ENCODE measurements around the gene ACBD6.

Gene ACBD6

DNA sequence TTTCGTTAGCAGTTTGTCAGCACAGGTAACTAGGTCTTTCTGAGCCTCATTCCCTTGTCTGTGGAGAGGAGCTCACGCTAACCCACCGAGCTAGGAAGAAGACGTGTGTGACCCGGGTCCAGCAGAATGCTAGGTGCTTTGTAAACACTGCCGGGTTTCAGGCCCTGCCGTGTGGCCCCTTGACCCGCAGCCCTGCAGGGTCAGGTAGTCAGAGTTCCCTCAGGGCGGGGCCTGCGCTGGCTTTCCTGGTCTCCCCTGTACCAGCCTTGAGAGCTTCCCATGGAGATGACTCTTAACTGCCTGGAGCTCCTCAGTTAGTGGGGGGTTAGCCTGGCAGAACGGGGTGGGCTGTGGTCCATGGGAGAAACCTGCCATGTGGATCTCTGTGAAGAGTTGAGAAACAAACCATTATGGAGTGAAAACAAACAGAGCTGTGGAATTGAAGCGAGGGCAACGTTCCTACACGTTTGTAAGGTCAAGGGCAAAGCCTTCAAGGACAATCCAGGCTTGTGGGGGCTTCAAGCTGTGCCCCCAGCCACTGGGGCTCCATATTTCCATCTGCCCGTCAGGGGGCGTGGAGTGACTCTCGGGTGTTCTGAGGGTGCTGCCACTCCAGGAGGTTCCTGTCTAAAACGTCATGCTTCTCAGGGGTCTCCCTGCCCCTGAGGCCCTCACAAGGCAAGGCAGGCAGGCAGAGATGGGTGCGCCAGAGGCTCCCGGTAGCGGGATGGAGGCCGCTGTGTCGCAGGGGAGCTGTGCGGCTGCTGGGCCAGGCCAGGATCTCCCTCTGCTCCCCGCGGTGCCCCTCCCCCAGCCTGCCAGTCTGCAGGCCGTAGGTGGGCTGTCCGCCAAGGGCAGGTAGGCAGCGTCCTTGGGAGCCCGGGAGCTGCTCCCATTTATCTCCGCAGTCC, 248.5 kb downstream of the ACBD6 start:
- DNase-seq, result no peak

DNA sequence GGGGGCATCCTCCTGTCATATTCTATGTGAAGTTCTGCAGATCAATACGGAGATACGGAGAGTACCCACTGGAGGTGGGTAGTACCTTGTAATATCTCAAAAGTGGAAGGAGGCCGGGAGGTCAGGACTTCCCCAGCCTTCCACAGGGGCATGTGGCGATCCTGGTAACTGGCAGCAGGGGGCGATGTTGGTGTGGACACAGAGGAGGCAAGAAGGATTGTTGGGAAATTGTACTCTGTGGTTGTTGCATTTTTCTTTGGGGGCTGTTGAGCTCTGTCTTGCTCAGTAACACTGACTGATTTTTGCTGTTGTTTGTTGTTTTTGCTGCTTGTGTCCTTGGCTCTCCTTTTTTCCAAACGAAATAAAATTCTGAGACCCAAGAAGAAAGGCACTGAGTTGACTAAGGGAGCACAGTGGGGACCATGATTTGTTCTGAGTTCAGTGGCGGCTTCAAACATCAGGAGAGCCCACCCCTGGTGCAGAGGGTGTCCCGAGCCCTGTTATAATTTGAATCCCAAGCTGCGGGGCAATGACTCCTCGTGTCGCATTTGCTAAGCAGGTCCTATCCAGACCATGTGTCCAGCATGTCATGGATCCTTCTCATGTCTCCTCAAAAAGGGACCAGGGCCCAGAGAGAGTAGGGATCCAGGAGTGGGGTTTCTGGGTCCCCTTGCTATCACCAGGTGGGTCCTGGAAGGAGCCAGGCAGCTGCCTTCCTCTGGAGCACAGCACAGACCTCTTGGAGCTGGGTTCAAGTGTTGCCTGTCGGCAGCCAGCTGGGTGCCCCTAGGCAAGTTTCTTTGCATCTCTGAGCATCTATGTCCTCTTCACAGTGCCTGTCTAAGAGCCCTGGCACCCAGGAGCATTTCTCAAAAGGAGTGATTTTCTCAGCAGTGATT, 249.5 kb downstream of the ACBD6 start:
- no peak for DNase-seq

DNA sequence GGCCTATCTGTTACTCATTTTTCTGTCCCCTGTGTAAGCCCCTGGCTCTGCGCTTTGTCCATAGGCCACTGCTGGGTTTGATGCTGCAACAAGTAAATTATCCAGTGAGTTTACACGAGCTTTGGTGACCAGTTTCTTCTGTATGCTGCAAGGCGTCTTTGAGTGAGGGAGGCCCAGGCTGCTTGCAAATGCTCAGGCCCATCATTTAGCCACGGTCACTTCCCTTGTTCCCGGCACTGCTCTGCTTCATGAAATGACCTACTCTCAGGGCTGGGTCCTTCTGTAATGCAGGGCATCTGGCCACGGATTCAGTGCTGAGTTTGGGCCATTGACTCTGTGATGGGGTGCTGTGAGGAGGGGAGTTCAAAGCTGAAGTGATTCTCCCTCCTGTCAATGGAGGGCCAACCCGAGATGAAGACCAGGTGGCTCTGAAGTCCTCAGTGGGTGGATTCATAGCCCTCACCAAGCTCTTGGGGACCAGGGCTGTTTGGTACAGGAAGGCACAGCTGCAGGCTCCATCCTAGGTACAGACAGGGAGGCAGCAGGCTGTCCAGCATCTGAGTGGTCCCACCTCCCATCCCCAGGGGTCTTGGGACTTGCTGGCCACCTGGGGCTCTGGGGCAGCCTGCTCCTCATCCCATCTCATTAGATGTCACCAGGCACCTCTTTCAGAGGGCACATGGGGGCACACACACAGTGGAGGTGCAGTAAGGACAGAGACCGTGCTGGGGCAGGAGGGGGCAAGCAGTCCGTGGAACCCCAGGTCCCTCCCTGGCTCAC, 250.7 kb downstream of the ACBD6 start:
- no peak for DNase-seq

DNA sequence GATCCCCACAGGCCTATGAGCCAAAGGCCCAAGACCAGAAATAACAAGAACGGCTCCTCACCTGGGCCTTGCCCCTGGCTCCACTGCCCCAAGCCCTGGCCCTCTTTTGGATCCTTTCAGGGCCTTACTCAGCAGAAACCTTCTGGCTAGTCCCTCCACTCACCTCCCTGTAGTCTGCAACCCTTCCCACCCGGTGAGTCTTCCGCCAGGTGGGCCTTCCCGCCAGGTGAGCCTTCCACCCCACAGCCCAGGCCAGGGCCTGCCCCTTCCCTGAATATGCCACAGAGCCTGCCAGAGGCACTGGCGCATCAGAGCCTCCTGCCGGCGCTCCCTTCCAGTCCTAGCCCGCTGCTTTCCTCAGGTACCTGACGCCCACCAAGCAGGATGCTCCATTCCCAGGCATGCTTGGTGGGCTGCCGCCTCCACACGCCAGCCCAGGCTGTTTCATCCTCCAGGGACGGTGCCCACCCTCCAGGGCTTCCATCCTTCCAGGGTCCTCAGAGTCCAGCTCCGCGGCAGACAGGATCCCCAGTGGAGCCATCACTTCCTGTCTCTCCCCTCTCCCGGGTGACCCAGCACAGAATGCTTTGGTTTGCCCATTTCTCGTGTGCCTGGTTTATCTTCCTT, 251.4 kb downstream of the ACBD6 start:
- DNase-seq, result no peak

DNA sequence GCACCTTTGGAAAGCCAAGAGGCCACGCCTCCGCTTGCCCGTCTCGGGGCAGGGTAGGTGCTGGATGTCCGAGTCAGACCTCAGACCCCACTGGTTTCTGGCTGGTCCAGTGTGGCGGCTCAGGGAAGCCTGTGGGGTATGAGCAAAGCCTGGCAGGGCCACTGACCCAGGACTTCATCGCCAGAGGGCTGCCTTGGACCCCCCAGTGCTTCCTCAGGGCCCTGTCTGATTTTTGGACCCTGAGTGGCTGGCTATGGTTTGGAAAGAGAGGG, 251.9 kb downstream of the ACBD6 start:
- no peak for DNase-seq

DNA sequence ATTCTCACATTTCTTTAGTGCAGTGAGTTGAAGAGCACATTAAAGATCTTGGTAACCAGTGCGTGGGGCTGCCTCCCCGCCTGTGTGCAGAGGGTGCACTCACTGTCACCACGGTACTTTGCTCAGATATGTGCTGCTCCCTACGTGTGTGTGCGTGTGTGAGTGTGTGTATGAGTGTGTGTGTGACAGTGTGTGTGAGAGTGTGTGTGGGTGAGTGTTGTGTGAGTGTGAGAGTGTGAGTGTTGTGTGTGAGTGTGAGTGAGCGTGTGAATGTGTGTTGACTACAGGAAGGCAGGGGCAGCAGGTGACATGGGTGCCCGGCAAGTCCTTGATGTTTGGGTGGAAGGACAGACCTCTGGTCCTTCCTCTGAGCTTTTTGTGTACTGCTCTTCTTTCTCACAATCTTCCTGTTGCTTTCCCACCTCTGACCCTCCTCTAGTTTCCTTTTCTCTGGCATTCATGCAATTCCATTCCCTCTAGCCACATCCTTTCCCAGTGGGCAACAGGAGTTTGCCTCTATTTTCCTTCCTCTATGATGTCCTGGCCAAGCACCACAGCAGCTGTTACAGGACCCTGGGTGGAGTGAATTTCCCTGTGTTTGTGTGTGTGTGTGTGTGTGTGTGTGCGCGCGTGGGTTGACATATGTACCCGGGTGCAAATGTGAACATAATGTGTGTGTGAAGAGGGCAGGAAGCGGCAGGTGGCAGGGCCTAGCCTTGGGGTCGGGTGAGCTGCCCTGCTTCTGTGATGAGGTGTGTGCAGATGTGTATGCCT, 252.5 kb downstream of the ACBD6 start:
- DNase-seq, result no peak

DNA sequence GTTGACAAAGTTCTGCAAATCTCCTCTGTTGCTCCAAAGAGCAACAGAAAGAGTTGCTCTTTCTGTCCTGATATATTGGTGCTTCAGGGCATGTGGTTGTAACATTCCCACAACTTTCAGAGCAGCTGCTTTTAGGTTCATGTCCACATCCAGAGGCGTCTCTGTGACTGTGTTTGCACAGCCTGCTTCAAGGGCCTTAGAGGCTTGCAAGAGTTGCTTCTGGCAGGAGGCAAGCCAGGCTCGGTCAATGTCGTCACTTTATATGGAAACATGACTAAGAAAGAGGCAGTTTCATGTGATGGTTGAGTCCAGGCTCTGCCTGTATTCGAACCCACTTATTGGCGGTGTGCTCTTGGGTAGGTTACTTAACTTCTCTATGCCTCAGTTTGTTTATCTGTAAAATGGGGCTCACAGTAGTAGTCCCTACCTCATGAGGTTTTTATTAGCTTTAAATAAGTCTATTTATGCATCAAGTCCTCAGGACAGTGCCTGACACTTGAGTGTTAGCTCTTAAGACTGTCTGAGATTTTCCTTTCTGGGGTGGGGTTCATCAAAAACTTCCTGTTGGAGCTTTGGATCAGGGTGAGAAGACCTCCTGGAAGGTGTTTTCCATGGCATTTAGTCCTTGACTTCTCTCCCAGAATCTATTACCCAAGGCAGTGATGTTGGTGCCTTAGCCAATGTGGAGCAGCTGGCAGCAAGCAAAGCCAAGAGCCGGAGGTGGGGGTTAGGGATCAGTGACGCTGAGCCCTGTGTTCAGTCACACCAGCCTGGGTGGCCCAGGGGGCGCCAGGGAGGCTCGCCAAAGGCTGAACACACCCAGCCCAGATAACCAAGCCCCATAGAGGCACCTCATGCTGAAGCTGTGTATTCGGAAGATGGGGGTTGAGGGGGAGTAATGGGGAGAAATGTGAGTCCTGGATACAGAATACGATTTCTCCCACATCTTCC, 253.4 kb downstream of the ACBD6 start:
- DNase-seq, result no peak

DNA sequence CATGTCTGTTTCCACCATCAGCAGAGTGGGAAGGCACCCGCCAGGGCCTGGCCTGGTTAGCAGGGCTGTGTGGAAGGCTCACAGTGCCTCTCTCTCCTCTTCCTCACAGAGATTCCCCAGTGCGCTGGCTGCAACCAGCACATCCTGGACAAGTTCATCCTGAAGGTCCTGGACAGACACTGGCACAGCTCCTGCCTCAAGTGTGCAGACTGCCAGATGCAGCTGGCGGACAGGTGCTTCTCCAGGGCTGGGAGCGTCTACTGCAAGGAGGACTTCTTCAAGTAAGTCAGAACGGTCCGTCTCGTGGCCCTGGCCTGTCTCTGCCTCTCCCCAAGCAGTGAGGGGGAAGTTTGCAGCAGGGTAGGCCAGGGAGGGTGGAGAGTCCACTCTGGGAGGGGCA, 254.2 kb downstream of the ACBD6 start:
- no peak for DNase-seq

DNA sequence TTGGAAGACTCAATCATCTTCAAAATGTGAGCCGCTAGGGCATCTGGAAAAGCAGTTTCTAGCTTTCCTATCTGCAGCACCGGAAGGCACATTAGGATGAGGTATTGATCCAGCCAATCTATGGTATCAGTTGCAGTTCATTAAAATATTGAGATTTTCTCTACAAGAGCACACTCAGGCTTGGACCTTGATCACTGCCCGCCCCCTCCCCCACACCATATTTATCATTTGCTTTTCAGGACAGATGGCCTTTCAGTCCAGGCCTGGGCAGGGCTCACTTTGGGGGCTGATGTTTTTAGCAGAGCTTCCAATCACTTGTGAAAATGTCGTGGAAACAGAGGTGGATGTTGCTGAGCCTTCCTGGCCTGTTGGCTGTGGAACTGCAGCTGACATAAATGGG, 254.8 kb downstream of the ACBD6 start:
- DNase-seq, result no peak

DNA sequence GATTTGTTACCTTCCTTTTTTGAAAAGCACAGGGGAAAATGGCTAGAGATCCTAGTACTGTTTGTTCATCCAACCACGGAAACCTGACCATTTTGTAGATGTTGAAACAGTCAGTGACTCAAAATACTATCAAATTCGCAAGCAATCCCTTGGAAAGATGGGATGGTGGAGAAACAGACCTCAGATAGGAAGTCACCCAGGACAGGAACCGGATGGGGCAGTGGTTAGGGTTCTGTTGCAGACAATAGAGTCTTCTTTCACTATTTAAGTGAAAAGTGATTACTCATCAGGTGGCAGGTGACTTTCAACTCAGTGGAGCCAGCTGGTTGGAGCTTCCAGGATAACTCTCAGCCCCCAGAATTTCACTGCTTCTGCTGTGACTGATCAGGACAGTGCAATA, 255.3 kb downstream of the ACBD6 start:
- DNase-seq, result no peak

DNA sequence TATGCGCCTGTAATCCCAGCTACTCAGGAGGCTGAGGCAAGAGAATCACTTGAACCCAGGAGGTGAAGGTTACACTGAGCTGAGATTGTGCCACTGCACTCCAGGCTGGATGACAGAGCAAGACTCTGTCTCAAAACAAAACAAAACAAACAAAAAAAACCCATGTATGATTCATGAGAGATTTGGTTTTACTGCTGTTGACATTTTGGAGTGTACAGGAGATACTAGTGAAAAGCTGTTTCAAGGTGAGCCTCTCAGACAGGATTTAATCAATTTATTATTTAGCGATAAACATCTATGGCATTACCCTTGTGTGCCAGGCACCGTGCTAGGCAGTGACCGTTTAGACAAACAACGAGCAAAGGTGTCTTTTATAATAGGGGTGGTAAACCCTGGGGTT, 255.8 kb downstream of the ACBD6 start:
- DNase-seq, result no peak

DNA sequence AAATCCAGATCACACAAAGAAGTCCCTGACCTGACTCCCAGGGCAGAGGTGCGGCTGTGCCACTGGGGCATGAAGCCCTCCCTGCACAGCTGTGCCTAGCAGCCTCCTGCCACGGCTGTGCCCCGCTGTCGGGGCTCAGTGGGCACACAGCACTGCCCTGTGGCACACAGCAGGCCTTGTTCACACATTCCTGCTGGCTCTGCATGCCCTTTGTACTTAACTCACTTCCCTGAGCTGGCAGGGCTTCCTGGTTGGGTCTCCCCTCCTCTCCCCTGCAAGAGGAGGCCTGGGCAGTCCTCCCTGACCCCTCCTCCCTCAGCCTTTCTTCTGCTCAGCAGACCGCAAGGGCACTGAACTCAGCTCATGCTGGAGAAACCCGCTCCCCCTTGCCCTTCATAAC, 257.5 kb downstream of the ACBD6 start:
- DNase-seq, result no peak

DNA sequence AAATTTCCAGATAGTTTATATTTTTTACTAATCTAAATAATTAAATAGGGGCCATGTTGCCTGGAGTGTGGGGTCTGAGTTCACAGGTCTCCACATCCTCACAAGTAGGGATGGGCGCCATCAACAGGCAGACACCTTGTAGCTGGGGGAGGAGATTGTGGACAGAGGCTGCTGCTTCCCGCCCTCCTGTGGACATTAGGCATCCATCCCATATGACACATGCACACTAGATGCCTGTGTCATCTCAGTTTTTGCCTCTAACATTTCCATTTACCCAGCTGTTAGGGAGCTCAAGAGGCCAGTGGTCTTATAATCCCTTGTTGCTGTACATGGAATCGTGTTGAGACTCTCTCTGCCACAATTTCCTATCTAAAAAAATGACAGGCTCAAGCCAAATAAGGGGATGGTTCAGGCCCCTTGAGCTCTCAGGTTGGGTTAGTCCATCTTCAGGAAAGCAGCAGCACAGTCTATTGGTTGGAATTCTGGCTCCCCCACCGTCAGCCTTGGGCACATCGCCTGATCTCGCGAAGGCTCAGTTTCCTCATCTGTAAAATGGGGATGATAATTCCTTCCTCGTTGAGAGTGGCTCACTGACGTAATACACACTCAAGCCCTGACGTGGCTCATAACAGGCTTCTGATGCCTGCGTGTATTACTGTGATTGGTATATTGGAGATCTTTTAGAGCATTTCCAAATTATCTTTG, 258.7 kb downstream of the ACBD6 start:
- DNase-seq, result no peak

DNA sequence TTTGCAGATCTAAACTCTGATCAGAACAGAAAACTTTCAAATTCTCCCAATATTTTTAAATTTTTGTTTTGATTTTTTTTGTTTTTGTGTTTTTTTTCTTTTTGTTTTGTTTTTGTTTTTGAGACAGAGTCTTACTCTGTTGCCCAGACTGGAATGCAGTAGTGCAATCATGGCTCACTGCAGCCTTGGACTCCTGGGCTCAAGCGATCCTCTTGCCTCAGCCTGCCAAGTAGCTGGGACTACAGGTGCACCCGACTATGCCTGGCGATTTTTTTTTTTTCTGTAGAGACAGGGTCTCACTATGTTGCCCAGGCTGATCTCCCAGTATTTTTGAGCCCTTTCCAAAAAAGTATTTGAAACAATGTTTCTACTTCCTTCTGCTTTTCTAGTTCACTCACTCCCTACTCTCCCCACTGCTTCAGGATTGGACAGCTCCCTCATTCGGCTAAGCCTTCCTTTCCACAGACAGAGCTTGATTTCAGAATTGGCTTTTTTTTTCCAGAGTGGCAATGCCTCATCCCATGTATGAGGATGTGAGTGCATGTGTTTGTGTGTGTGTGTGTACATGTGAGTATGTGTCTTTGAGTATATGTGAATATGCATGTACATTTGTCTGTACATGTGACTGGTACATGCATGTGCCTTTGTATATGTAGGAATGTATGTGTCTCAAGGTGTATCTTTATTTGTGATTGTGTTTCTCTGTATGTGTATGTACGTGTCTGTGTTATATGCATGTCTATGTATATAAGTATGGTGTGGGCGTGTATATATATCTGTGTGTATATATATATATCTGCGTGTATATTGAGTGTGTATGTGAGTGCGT, 260.4 kb downstream of the ACBD6 start:
- no peak for DNase-seq

DNA sequence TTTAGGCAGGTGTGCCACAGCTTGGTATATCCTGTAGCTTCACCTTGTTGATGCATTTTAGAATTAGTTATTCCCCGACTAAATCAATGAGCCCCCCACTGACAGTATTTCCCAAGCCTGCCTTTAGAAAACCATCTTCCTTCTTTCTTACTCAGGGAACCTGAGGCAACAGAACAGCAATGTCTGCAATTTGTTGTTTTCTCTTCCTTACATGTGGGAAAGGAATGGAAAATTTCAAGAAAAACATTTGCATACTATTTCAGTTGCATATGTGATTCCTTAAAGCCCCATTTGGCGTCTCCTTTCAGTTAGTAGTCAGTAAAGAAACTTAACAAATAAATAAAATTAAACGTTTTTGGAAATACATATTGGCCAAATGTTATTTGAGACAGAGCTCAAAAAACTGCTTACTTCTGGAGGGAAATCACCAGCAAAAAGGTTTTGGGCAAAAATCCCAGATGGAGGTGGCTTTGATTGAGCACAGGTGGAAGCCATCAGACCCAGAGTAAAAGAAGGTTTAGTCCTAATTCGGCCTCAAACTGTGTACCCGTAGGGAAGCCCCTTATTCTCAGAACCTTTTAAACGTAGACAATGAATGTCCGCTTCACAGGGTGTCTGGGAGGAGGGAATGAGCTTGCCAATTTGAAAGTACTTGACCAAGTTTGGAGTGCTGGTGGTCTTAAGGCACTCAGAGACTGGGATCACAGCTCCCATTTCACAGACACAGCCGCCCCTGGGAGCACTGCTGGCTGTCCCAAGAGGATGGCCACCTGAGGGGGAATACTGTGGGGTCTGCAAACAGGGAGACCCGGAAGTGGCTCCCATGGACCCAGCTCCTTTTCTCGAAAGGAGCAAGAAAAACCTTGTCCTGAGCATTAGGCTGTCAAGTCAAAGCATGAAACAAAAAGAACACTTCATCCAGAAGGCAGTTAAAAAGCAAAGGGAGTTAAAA, 263.0 kb downstream of the ACBD6 start:
- no peak for DNase-seq

DNA sequence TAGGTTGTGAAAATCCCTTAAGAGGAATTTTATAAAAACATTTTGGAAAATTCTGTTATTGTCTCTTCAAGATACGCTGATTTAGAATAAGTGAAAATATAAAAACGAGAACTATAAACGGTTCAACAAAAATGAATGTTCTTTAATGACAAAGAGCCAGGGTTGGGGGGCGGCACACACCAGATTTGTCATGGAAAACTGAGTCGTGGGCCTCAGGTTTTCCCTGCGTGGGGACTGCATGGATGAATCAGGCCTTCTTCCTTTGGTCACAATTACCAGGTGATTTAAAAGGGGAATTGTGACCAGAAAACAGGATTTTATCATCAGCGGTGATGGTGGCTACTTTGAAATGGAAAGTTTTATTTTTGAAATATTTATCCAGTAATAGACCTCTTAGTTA, 263.7 kb downstream of the ACBD6 start:
- DNase-seq, result no peak

Measured in NCI-H2227 treated with DMSO at 0.1 percent for 48 hours (cell line).